Natural killer cell (primary cell): ENCODE results near the gene LMBR1. TPM values are rescaled to one million over a fixed set of nuclear protein-coding genes. Genes with fewer than 3 reads are reported as not detected.

Experiments
- ATAC-seq, 3 donors: fragments of 150-1000 bp in 2 of 3; fragments of 200-7000 bp in 1 of 3; cut with Tn5 transposase; 1 replicate in 1 of 3; 2 replicates in 2 of 3; pipeline ENCODE4 v1.10.0; 2021; ENCODE audit warnings: mild to moderate bottlenecking in 2 of 3, moderate library complexity in 2 of 3
- DNase-seq, 2 donors: peaks; one replicate each; pipeline versions ENCODE4 v3.0.0 to v3.0.0-alpha.2; 2013 to 2021; ENCODE audit warnings: mixed read lengths in 1 of 2
- H3K27ac ChIP-seq: one replicate; pipeline ENCODE4 v1.5.1; 2013; ENCODE audit warnings: mild to moderate bottlenecking, low read length
- H3K27me3 ChIP-seq: one replicate; pipeline ENCODE4 v1.6.1; 2013; ENCODE audit warnings: low read length; ENCODE audit not compliant: control insufficient read depth, insufficient read depth
- H3K36me3 ChIP-seq: one replicate; pipeline ENCODE4 v1.6.1; 2013; ENCODE audit warnings: low read length; ENCODE audit not compliant: control insufficient read depth, insufficient read depth
- H3K4me1 ChIP-seq: one replicate; pipeline ENCODE4 v1.6.1; 2013; ENCODE audit warnings: low read length; ENCODE audit not compliant: control insufficient read depth, insufficient read depth
- H3K4me3 ChIP-seq: one replicate; pipeline ENCODE4 v1.5.1; 2013; ENCODE audit warnings: low read length
- H3K9me3 ChIP-seq: one replicate; pipeline ENCODE4 v1.6.1; 2013; ENCODE audit warnings: low read length; ENCODE audit not compliant: control insufficient read depth, insufficient read depth
- H3K27ac Mint-ChIP-seq, 2 donors: one replicate each; pipeline ENCODE4 v1.8.0; 2022; ENCODE audit warnings: mild to moderate bottlenecking in 2 of 2, mixed read lengths in 2 of 2, moderate library complexity in 1 of 2
- H3K27me3 Mint-ChIP-seq, 2 donors: one replicate each; pipeline ENCODE4 v1.8.0; 2022; ENCODE audit warnings: low read depth in 2 of 2, mixed read lengths in 2 of 2
- H3K36me3 Mint-ChIP-seq: one replicate; pipeline ENCODE4 v1.8.0; 2022; ENCODE audit warnings: mixed read lengths
- H3K4me1 Mint-ChIP-seq, 2 donors: one replicate each; pipeline ENCODE4 v1.8.0; 2022; ENCODE audit warnings: mixed read lengths in 2 of 2
- H3K4me3 Mint-ChIP-seq: one replicate; pipeline ENCODE4 v1.8.0; 2022; ENCODE audit warnings: mild to moderate bottlenecking, moderate library complexity, mixed read lengths
- H3K9me3 Mint-ChIP-seq, 2 donors: one replicate each; pipeline ENCODE4 v1.8.0; 2022; ENCODE audit warnings: mixed read lengths in 2 of 2
- WGBS: methylation state at CpG from one replicate; pipeline ENCODE4 v1.1.7; 2013; ENCODE audit warnings: missing lambda C conversion rate; ENCODE audit not compliant: insufficient coverage; 5-methylcytosine and 5-hydroxymethylcytosine counted together
- intact Hi-C: fragments of 100-400 bp; cut with micrococcal nuclease; formaldehyde crosslinking; loops from one replicate; pipeline ENCODE4 v1.14.2; 2022
- total RNA-seq, 4 donors: library from RNA; stranded (reverse); fragments of 120-200 nt in 1 of 4; gene quantifications; one replicate each; pipeline versions ENCODE4 v1.2.3 to v1.2.4, GENCODE V29; 2013 to 2022
- TF ChIP-seq, protein P1 (sequence below): fragments of 200-600 bp; IDR thresholded peaks from one replicate; pipeline ENCODE4 v1.8.0; 2022; ENCODE audit warnings: antibody characterized with exemption

Gene LMBR1
- total RNA-seq, 3 donors from 2014 or later (not counting 1 experiment from before 2014, with no cell fraction given), result 60.4 to 71.7 (median 66.1) TPM

DNA sequence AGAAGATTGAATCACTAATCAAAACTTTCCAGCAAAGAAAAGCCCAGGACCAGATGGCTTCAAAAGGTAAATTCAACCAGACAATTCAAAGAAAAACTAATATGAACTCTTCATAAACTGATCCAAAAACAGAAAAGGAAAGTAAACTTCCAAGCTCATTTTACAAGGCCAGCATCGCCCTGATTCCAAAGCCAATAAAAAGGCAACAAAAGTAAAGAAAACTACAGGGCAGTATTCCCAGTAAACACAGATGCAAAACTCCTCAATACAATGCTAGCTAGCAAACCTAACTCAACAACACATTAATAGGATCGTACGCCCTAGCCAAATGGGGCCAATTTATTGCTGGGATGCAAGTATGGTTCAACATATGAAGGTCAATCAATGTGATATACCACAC lies 199.4 kb downstream of the LMBR1 start:
- WGBS, result 79% methylated on average over 1 of the region's 3 CpGs
- TF ChIP-seq, protein P1, sequence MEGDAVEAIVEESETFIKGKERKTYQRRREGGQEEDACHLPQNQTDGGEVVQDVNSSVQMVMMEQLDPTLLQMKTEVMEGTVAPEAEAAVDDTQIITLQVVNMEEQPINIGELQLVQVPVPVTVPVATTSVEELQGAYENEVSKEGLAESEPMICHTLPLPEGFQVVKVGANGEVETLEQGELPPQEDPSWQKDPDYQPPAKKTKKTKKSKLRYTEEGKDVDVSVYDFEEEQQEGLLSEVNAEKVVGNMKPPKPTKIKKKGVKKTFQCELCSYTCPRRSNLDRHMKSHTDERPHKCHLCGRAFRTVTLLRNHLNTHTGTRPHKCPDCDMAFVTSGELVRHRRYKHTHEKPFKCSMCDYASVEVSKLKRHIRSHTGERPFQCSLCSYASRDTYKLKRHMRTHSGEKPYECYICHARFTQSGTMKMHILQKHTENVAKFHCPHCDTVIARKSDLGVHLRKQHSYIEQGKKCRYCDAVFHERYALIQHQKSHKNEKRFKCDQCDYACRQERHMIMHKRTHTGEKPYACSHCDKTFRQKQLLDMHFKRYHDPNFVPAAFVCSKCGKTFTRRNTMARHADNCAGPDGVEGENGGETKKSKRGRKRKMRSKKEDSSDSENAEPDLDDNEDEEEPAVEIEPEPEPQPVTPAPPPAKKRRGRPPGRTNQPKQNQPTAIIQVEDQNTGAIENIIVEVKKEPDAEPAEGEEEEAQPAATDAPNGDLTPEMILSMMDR, result no peak
- Mint-ChIP-seq H3K27me3 (no peaks in the 10 kb centered on the region), H3K27ac (no peak overlapping the region), H3K4me3 (no peak overlapping the region), H3K9me3 (peaks cover 8 to 9% of the 10 kb centered on the region in 2 donors), H3K36me3 (peaks cover 24% of the 10 kb centered on the region), H3K4me1 (peaks cover 7 to 9% of the 10 kb centered on the region in 2 donors)
- no peak for DNase-seq
- intact Hi-C loops, result no loop called here
- H3K9me3 ChIP-seq, result peaks cover 18% of the 10 kb centered on the region
- H3K27ac ChIP-seq, result no peak overlapping the region
- H3K36me3 ChIP-seq, result no peaks in the 10 kb centered on the region
- ATAC-seq, result no peak
- no peaks in the 10 kb centered on the region for H3K4me1 ChIP-seq
- no peak overlapping the region for H3K4me3 ChIP-seq
- H3K27me3 ChIP-seq, result no peaks in the 10 kb centered on the region

DNA sequence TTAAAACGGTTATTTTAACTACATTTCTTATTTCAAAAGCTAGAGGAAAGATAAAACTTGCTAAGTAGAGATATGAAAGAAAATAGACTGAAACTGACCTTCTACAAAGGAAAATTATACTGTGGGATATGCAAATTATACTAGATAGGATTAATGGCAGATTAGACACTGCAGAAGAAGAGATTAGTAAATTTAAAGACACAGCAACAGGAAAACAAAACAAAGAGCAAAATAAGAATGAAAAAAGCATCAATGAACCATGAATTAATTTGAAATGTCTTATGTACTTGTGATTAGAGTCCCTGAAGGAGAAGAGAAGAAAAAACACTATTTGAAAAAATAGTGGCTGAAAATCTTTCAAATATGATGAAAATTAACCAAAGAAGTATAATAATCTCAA lies 200.1 kb downstream of the LMBR1 start:
- Mint-ChIP-seq H3K27ac (no peak overlapping the region), H3K4me3 (no peak overlapping the region), H3K27me3 (no peaks in the 10 kb centered on the region), H3K9me3 (peaks cover 8 to 9% of the 10 kb centered on the region in 2 donors), H3K36me3 (peaks cover 24% of the 10 kb centered on the region), H3K4me1 (peaks cover 7 to 9% of the 10 kb centered on the region in 2 donors)
- H3K4me1 ChIP-seq, result no peaks in the 10 kb centered on the region
- no peaks in the 10 kb centered on the region for H3K27me3 ChIP-seq
- no peaks in the 10 kb centered on the region for H3K36me3 ChIP-seq
- WGBS, result no CpG with 5 or more reads among the region's 1 CpG
- intact Hi-C loops, result no loop called here
- no peak overlapping the region for H3K27ac ChIP-seq
- peaks cover 11% of the 10 kb centered on the region for H3K9me3 ChIP-seq
- ATAC-seq, result no peak
- no peak overlapping the region for H3K4me3 ChIP-seq
- TF ChIP-seq, protein P1, result no peak
- no peak for DNase-seq

GRCh38 chr7:156691764-156692163 lies 201.2 kb downstream of the LMBR1 start:
- H3K9me3 ChIP-seq, result peaks cover 3% of the 10 kb centered on the region
- no peak overlapping the region for H3K27ac ChIP-seq
- H3K4me1 ChIP-seq, result no peaks in the 10 kb centered on the region
- DNase-seq, result no peak
- TF ChIP-seq, protein P1, result no peak
- H3K4me3 ChIP-seq, result no peak overlapping the region
- Mint-ChIP-seq H3K27ac (no peak overlapping the region), H3K4me3 (no peak overlapping the region), H3K4me1 (peaks cover 7 to 9% of the 10 kb centered on the region in 2 donors), H3K9me3 (peaks cover 7% of the 10 kb centered on the region in 2 donors), H3K36me3 (peaks cover 20% of the 10 kb centered on the region), H3K27me3 (no peaks in the 10 kb centered on the region)
- no peaks in the 10 kb centered on the region for H3K36me3 ChIP-seq
- 97% methylated on average over 5 of the region's 5 CpGs for WGBS
- intact Hi-C loops, result no loop called here
- ATAC-seq, result no peak
- no peaks in the 10 kb centered on the region for H3K27me3 ChIP-seq

GRCh38 chr7:156684661-156685060 lies 208.3 kb downstream of the LMBR1 start:
- no peaks in the 10 kb centered on the region for H3K9me3 Mint-ChIP-seq
- H3K27ac Mint-ChIP-seq, result no peak overlapping the region
- intact Hi-C loops, result no loop called here
- peaks cover 11% of the 10 kb centered on the region for H3K36me3 ChIP-seq
- H3K27me3 Mint-ChIP-seq, result no peaks in the 10 kb centered on the region
- H3K4me3 ChIP-seq, result no peak overlapping the region
- peaks cover 0 to 6% of the 10 kb centered on the region in 2 donors for H3K4me1 Mint-ChIP-seq
- H3K4me1 ChIP-seq, result no peaks in the 10 kb centered on the region
- no peak overlapping the region for H3K27ac ChIP-seq
- H3K27me3 ChIP-seq, result no peaks in the 10 kb centered on the region
- H3K9me3 ChIP-seq, result no peaks in the 10 kb centered on the region
- TF ChIP-seq, protein P1, result no peak
- DNase-seq (no peak), ATAC-seq (no peak)
- no peak overlapping the region for H3K4me3 Mint-ChIP-seq
- WGBS, result 95% methylated on average over 4 of the region's 4 CpGs
- H3K36me3 Mint-ChIP-seq, result peaks cover 9% of the 10 kb centered on the region
